LNCAP (cell line): ENCODE data around the gene IMMT.

Experiments
- CTCF ChIP-seq: fragments of 450-650 bp; IDR thresholded peaks from 2 replicates; pipeline ENCODE4 v1.5.1; 2017; ENCODE audit warnings: mild to moderate bottlenecking

Gene IMMT

GRCh38 chr2:86105969-86106945, 89.0 kb downstream of the IMMT start, which contains the start of gene PTCD3:
PTCD3 (plus strand) TSS chr2:86106235; CDS start chr2:86106248, 13 bp downstream.
- TF ChIP-seq CTCF, result no peak

GRCh38 chr2:86105252-86105968, 89.9 kb downstream of the IMMT start, which contains the start of gene POLR1A:
POLR1A (minus strand) TSS chr2:86105886; CDS start chr2:86105776, 110 bp downstream.
- no peak for TF ChIP-seq CTCF

- TF ChIP-seq CTCF, result no peak
Observed at GRCh38 chr2:86102157-86102556, 93.1 kb downstream of the IMMT start.

- TF ChIP-seq CTCF, result no peak
Observed at GRCh38 chr2:86097913-86098312, 97.3 kb downstream of the IMMT start.

GRCh38 chr2:86097114-86097896, 98.0 kb downstream of the IMMT start:
- TF ChIP-seq CTCF, result no peak

GRCh38 chr2:86094229-86094628, 101.0 kb downstream of the IMMT start:
- no peak for TF ChIP-seq CTCF
